ENCODE results near the gene INPP4B.

The INPP4B gene

DNA sequence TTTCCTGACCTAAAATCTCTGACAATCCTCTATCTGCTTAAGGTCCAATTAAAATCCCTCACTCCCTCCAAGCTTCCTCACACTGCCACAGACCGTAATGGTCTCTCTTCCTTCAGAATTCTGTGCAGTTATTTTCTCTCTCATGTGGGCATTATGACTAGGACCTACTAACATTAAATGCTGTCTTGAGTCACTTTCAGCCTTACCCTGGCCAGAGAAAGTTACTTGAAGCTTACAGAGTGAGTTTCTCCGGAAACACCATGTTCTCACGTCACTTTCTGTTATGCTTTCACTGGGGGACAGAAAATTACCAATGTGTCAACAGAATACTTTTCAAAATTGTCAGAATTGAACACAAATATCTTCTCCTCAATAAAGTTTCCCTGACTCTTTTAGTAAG is 271.8 kb downstream of the INPP4B start:
- TF ChIP-seq JUND (IDR thresholded peaks at IDR 0.05; ENCODE audit: low read depth): no peak
- in situ Hi-C loops (cut with HindIII; ENCODE audit: low pct_unique_long_range_greater_than_20kb, low sequenced_read_pairs): no loop called here
- no peak for DNase-seq (ENCODE audit: low read depth in 1 of 2, low spot score in 1 of 2)

DNA sequence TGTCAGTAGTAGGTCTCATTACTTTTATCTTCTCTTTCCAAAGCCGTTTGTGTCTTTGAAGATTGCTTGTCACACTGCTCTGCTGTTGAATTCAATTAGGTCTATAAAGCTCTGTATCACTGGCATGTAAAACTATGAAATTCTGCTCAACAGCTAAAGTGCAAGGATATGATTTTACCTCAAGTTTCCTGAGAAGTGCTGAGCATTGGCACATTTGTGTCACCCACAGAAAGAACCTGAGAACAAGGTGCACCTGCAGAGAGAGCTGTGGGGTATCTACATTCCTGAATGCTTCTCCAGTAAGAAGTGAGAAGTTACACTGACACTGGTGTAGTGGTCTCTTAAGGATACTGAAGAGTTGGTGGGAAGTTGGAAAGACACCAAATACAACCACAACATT is 274.0 kb downstream of the INPP4B start:
- TF ChIP-seq JUND (IDR thresholded peaks at IDR 0.05; ENCODE audit: low read depth): no peak
- DNase-seq (ENCODE audit: low read depth in 1 of 2, low spot score in 1 of 2): no peak
- in situ Hi-C loops (cut with HindIII; ENCODE audit: low pct_unique_long_range_greater_than_20kb, low sequenced_read_pairs): no loop called here

DNA sequence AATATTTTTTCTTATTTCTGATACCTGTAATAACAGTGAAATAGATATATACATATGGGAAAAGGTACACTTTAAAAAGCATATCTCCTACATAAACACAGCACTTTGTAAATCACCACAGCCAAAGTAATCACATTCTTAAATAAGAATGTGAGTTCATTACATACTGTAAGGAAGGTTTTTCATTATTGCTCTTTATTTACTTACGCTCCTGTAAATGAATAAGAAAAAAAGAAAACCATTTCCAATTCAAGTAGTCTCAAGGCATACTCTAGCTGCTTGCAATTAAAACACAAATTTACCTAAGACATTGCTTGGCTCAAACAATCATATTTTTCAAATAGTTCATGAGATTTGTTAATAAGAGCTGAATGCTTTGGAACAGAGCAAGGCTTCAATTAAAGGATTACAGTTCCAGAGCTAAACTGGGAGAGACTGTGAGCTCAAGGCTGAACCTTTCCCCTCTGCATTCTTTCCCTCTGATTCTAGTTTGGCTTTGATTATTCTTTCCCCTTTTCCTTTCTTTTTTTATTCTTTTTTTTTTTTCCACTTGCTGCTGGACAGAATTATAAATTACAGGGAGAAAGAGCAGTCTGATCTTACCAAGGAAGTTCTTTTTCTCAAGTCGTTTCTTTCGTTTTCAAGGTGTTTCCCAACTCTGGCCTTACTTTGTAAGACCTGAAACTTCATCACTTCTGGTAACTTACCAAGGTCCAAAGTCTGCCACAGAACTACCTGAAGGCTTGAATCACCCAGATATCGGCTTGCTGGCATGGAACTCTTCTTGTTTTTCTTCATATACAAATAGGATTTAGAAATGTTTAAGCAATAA is 278.3 kb downstream of the INPP4B start:
- in situ Hi-C loops (cut with HindIII; ENCODE audit: low pct_unique_long_range_greater_than_20kb, low sequenced_read_pairs): no loop called here
- no peak for TF ChIP-seq JUND (IDR thresholded peaks at IDR 0.05; ENCODE audit: low read depth)
- DNase-seq (ENCODE audit: low read depth in 1 of 2, low spot score in 1 of 2): peak in 1 of 2 experiments; percentile 23

DNA sequence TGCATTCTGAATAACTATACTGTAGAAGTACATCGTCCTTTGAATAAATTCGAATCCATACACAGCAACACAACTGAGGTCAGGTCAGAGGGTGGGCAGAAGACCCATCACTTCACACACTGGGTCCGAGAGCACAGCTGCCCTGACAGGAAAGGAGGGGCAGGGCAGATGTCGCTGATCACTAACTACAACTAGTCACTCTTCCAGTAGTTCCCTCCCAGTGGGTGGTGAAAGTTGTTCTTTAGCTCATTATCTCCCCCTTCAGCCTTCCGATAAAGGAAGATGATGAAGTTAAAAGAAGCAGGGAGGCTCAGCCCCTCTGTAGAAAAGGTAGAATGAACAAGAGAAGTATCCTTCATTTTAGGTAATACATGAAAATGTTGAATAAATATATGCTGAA is 278.9 kb downstream of the INPP4B start:
- in situ Hi-C loops (cut with HindIII; ENCODE audit: low pct_unique_long_range_greater_than_20kb, low sequenced_read_pairs): no loop called here
- DNase-seq (ENCODE audit: low read depth in 1 of 2, low spot score in 1 of 2): peak in 1 of 2 experiments; percentile 18
- TF ChIP-seq JUND (IDR thresholded peaks at IDR 0.05; ENCODE audit: low read depth): no peak

DNA sequence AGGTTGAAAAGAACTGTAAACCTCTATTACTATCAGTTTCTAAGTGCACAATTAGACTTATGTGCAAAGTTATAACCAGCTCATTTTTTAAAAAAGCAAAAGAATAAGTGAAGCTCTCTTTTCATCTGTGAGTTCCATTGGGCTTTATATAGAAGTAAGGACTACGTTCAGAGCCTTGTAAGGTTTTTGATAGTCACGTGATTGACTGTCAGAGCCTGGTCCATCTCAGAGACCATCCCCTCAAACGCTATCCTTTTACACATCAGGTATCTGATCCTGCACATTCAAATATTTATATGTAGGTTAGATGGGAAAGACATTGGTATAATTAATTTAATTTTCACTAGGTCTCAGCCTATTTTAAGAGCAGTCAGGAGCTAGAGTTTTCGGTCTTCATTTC is 279.3 kb downstream of the INPP4B start:
- DNase-seq (ENCODE audit: low read depth in 1 of 2, low spot score in 1 of 2): no peak
- no peak for TF ChIP-seq JUND (IDR thresholded peaks at IDR 0.05; ENCODE audit: low read depth)
- in situ Hi-C loops (cut with HindIII; ENCODE audit: low pct_unique_long_range_greater_than_20kb, low sequenced_read_pairs): no loop called here

DNA sequence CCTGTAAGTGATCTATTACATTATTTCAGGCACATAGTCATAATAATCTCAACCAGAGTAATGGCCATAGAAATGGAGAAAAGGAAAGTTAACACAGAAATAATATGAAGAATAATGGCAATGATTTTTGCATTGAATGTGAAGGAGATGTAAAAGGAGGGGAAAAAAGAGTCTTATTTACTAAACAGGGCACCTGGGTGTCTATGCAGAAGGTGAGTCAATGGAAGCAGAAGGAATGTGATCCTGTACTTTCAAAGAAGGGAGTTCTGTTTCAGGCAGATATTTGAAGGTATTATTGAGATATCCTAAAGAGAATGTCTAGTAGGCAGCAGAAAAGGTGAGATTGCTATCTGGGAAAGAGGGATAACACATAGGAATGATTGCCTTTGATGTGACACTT is 279.9 kb downstream of the INPP4B start:
- in situ Hi-C loops (cut with HindIII; ENCODE audit: low pct_unique_long_range_greater_than_20kb, low sequenced_read_pairs): no loop called here
- TF ChIP-seq JUND (IDR thresholded peaks at IDR 0.05; ENCODE audit: low read depth): no peak
- DNase-seq (ENCODE audit: low read depth in 1 of 2, low spot score in 1 of 2): no peak

DNA sequence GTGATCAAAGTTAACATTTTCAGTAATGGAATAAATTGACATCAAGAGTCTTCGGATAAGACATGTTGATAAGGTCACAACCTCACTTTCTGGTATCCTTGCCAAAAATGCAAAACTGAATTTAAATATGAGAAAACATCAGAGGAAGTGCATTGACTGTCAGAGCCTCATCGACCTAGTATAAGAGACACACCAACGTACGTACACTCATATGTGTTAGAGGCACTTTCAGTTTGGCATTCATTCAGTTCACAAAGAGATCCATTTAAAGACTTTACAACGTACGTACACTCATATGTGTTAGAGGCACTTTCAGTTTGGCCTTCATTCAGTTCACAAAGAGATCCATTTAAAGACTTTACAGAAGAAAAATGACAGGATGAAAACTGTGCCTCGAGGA is 280.3 kb downstream of the INPP4B start:
- DNase-seq (ENCODE audit: low read depth in 1 of 2, low spot score in 1 of 2): peak in 1 of 2 experiments; percentile 19
- in situ Hi-C loops (cut with HindIII; ENCODE audit: low pct_unique_long_range_greater_than_20kb, low sequenced_read_pairs): no loop called here
- TF ChIP-seq JUND (IDR thresholded peaks at IDR 0.05; ENCODE audit: low read depth): no peak

DNA sequence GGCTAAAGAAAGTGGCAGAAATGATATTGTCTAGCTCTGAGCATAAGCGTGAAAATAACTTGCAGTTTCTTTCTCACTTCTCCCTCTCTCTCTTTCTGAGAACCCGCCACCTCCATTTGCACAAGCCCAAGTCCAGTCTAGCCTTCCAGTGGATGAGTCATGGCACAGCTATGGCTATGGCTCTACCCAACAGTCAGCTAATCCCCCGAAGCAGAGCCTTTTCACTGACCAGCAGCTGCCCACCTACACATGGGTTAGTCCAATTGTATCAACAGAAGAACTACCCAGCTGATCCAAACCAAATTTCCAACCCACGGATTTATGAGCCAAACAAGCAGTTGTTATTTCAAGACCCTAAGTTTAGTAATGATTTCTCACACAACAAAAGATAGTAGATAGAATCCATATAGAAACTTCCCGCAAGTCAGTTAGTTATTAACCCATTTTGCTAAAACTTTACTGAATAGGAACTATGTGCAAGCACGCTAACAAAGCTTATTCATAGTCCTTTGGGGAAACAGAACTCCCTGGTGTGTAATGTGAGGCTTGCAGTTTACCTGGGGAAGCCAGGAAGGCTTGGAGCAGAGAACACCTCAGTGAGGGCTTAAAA is 282.3 kb downstream of the INPP4B start:
- no peak for TF ChIP-seq JUND (IDR thresholded peaks at IDR 0.05; ENCODE audit: low read depth)
- in situ Hi-C loops (cut with HindIII; ENCODE audit: low pct_unique_long_range_greater_than_20kb, low sequenced_read_pairs): no loop called here
- no peak for DNase-seq (ENCODE audit: low read depth in 1 of 2, low spot score in 1 of 2)

DNA sequence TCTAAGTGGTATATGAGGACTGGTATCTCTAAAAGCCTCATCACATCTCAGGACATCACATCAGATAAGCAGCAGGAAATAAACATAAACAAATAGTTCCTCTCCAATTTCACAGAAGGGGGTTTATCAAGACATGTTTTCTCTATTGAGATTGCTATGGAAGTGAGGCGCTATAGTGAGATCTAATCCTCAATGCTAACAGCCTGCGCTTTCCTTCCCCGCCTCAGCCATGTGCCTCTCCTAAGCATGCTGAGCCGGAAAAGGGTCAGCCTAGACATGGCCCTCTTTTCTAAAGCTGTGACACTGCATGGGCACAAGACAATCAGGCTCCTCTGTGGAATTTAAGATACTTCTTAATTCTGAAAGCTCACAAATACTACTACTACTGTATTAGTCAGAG is 286.1 kb downstream of the INPP4B start:
- no peak for TF ChIP-seq JUND (IDR thresholded peaks at IDR 0.05; ENCODE audit: low read depth)
- in situ Hi-C loops (cut with HindIII; ENCODE audit: low pct_unique_long_range_greater_than_20kb, low sequenced_read_pairs): no loop called here
- DNase-seq (ENCODE audit: low read depth in 1 of 2, low spot score in 1 of 2): no peak

DNA sequence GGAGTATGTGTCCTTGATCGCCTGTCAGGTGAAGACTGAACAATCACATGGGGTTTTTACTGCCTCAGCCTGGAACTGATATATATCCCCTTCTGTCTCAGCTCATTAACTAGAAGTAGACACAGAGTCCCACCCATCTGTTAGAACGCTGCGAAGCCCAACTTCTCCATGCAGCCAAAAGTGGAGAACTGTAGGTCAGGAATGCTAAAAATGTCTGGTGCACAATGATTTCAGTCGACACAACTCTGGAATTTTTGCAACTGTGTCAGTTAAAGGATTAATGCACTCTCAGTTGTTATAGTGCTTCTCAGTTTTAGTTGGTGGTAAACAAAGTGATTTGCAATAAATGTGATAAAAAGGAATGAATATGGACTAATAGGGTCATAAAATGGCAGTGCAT is 287.2 kb downstream of the INPP4B start:
- no peak for DNase-seq (ENCODE audit: low read depth in 1 of 2, low spot score in 1 of 2)

DNA sequence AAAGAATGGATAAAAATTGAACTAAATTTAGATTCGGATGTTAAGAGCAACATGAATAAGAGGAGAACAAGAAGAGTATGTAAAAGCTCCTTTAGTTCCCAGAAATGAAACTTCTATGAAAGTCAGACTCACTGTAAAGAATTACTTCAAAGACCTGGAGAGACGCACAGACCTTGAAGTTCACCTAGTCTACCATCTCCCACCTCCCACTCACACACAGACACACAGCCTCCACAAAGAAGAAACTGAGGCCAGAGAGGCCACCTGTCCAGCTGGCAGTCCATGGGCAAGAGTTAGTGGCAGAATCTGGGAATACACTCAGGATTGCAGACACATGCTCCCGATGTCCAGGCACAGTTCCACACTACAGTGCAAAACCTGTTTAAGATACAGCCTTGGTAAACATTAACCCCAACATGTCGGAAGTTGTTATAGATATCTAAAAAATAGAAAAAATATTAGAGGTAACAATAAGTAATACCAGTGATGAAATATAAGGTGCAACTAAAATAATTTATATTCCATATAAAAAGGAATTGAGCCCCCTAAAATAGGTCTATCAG is 288.8 kb downstream of the INPP4B start:
- in situ Hi-C loops (cut with HindIII; ENCODE audit: low pct_unique_long_range_greater_than_20kb, low sequenced_read_pairs): no loop called here
- DNase-seq (ENCODE audit: low read depth in 1 of 2, low spot score in 1 of 2): no peak
- no peak for TF ChIP-seq JUND (IDR thresholded peaks at IDR 0.05; ENCODE audit: low read depth)

More for the DNA sequence above, 287.2 kb downstream of the INPP4B start:
- in situ Hi-C loops (cut with HindIII; ENCODE audit: low pct_unique_long_range_greater_than_20kb, low sequenced_read_pairs): no loop called here
- no peak for TF ChIP-seq JUND (IDR thresholded peaks at IDR 0.05; ENCODE audit: low read depth)

DNA sequence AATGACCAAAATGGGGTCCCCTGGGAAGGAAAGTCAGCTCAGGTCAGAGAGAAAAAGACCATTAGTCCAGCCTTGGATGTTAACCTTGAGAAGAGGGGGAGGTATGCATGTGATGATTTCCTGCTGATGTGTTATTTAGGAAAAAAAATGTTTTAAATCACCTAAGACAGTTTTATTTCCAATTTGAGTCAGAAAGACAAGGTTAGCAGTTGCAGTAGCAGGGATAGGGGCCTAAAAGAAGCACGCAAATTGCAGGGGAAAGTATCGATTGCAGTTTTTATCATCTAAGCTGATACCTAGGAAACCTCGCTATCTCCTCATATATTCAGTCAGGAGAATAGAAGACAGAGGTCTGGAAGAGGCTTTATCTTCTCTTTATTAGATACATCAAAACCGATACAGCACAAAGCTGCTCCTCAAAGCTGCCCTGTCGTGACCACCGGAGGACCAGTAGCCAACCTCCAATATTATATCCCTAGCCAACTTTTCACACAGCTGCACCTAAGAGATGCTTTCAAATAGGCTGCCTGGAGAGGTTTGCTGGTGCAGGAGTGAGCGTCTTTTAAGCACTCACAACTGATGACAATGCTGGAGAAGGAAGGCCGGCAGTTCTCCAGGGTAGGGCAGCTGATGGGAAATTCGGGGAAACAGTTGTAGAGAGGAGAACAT is 289.4 kb downstream of the INPP4B start:
- in situ Hi-C loops (cut with HindIII; ENCODE audit: low pct_unique_long_range_greater_than_20kb, low sequenced_read_pairs): no loop called here
- no peak for DNase-seq (ENCODE audit: low read depth in 1 of 2, low spot score in 1 of 2)
- TF ChIP-seq JUND (IDR thresholded peaks at IDR 0.05; ENCODE audit: low read depth): no peak

DNA sequence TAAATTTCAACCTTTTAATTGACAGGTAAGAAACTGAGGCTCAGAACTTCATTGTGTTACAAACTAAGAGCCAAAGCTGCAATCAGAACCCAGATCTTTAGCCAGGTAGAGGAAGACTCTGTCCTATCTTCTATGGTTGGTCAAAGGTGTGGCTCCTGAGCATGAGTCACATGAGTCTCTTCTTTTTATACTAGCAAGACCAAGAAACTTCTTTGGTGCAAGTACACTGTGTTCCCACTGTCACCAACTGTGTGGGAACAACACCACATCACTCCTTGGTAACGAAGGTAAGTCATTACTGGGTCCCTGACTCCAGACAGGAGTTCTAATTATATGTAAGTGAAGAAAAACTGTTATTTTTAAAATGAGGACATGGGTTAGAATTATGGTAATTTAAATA is 290.1 kb downstream of the INPP4B start:
- TF ChIP-seq JUND (IDR thresholded peaks at IDR 0.05; ENCODE audit: low read depth): no peak
- in situ Hi-C loops (cut with HindIII; ENCODE audit: low pct_unique_long_range_greater_than_20kb, low sequenced_read_pairs): no loop called here
- DNase-seq (ENCODE audit: low read depth in 1 of 2, low spot score in 1 of 2): no peak

Data from T47D (cell line).